GM12873 (cell line): Measurements from ENCODE around the gene S100A13.

Experiments used
- CTCF ChIP-seq: IDR thresholded peaks from 2 replicates; pipeline ENCODE4 v1.5.1; 2012; ENCODE audit warnings: low read depth, mild to moderate bottlenecking, moderate library complexity, low read length, control low read depth; ENCODE audit not compliant: insufficient read depth; ENCODE audit errors: missing control alignments

S100A13 gene

GRCh38 chr1:153651771-153652170 lies 24.5 kb upstream of the S100A13 start:
- TF ChIP-seq CTCF: no peak

DNA sequence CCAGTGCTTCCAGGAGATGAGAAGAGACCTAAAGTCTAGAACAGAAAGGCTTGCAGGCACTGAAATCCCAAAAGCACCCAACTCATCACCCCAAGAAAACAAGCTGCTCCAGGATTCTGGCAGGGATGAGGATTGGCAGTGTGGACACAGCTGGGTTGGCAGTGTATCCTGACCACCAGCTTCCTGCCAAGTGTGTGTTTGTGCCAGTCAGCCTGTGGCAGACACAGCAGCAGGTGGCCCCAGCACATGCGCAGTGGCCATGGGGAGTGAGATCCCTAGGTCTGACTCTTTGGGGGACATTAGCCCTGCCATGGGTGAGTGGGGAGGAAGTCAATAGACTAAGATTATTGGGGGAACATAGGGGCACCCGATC lies 22.5 kb upstream of the S100A13 start:
- no peak for TF ChIP-seq CTCF

DNA sequence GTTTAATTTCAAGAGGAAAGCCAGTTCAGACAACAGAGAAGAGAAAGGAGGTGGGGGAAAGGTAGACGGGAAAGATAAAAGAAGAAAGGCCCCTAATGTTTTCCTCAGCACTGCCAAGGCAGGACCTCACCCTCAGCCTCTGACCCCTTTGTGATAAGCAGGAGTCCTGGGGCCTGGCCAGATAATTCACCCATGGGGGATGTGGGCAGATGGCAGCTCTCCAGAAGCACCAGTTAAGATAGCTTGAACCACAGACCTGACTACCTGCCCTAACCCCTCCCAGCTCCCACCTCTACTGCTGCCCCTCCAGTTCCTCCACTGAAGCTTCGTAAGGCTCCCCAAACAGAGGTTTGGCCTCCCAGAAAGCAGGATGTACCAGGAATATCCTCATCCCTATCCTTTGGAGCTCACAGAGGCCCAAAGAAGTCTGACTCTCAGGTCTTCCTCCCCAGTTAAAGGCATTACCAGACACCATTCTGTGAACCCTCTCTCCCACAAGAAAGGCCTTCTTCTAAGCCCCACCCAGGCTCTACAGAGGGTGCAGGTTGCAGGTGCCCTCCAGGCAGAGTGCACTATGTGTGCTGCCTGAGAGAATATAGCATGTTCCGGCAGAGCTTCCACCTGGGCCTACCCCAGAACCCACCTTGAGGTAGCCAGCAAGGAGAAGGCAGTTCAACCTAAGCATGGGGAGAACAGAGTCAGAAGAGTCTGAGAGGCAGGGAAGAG lies 22.0 kb upstream of the S100A13 start:
- TF ChIP-seq CTCF: no peak

DNA sequence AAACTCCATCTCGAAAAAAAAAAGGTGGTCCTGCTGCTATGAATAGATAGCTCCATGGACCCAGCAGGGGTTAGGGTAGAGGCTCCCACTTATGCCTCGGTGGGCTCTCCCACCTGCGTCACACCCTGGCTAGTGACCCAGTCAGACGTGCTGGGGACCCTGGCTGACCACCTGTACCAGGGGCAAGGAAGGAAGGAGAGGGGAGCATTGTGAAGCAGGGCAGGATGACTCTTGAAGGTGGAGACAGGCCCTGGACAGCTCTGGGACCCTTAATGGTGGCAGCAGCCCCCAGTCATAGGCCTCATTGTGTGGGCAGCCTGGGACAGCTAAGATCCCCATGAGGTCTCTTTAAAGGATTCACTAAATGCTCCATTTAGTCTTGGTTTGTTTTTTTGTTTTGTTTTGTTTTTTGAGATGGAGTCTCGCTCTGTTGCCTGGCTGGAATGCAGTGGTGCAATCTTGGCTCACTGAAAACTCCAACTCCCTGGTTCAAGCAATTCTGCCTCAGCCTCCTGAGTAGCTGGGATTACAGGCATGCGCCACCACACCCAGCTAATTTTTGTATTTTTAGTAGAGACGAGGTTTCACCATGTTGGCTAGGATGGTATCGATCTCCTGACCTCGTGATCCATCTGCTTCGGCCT lies 20.8 kb upstream of the S100A13 start:
- TF ChIP-seq CTCF: no peak

DNA sequence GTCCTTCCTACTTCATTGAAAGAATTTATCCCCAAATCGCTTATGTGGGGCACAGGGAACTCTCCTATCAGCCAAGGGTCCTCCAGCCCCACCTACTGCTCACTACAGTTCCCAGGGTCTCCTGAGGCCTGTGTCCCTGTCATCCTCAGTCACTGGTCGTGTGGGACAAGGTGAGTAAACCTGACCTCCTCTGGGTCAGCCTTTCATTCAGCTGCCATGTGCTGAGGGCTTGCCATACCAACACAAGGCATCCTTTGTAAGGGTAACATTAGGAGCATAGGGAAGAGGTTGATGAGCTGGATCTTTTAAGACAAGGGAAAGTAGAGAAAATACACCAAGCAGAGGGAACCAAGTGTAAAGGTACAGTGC lies 20.0 kb upstream of the S100A13 start:
- TF ChIP-seq CTCF: no peak

DNA sequence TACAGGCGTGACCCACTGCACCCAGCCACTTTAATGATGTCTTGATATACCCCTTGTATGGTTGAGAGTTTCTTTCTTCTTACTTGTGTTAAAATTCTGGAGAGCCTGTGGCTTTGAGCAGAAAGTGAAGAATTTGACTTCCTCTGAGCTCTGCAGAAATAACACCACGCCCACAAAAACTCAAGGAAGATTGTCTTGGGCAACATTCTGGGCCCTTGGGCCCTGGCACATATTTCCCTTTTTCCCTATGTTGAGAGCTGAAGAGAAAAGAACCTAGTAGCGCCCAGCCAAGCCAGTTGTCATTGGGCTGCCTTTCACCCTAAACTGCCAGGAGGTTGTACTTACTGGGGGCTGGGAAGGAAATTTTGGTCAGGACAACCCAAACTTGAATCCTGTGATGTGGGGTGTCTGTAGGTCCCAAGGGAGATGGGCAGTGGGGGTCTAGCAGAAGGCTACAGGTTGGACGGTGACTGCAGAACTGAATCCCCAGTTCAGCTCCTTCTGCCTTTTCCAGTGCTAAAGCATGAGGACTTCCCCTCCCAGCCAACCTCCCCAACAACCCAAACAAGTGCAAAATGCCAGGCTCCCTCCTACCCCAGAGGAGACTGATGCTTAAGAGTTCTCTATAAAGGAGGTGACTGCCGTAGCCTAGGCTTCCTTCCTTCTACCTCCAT lies 19.5 kb upstream of the S100A13 start:
- TF ChIP-seq CTCF: no peak

GRCh38 chr1:153643816-153644215 lies 16.5 kb upstream of the S100A13 start:
- TF ChIP-seq CTCF: no peak
